ENCODE data around the gene PLXNB1.

DNA sequence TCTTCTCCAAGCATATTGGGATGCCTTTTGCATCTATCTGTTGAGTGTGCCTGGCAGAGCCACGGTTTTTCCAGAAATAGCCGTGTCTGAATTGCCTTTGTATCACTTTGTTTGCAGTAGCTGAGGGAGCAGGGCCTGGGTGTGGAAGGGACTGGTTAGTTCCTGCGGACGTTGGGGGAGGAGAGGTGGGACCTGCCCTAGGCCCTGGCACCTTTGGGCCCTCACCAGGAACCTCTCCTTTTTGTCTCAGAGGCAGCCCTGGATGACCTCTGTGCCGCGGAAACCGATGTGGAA, 35.3 kb upstream of the PLXNB1 start:
- TF ChIP-seq, protein P1, sequence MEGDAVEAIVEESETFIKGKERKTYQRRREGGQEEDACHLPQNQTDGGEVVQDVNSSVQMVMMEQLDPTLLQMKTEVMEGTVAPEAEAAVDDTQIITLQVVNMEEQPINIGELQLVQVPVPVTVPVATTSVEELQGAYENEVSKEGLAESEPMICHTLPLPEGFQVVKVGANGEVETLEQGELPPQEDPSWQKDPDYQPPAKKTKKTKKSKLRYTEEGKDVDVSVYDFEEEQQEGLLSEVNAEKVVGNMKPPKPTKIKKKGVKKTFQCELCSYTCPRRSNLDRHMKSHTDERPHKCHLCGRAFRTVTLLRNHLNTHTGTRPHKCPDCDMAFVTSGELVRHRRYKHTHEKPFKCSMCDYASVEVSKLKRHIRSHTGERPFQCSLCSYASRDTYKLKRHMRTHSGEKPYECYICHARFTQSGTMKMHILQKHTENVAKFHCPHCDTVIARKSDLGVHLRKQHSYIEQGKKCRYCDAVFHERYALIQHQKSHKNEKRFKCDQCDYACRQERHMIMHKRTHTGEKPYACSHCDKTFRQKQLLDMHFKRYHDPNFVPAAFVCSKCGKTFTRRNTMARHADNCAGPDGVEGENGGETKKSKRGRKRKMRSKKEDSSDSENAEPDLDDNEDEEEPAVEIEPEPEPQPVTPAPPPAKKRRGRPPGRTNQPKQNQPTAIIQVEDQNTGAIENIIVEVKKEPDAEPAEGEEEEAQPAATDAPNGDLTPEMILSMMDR (conservative IDR thresholded peaks at IDR 0.05): no peak
- no peak for TF ChIP-seq ZFX (IDR thresholded peaks at IDR 0.05)

Data from C4-2B (cell line).